ENCODE measurements around the gene DNM3.

GRCh38 chr1:172363852-172364251, 522.6 kb downstream of the DNM3 start:
- TF ChIP-seq ZBTB40 (IDR thresholded peaks at IDR 0.05) (no peak), ZBTB40 (CRISPR knock-in tag; IDR thresholded peaks at IDR 0.05) (no peak), RAD21 (CRISPR knock-in tag; conservative IDR thresholded peaks at IDR 0.05 in 1 of 2, IDR thresholded peaks at IDR 0.05 in 1 of 2) (no peak), USF2 (CRISPR knock-in tag; IDR thresholded peaks at IDR 0.05) (no peak), PREB (CRISPR knock-in tag; IDR thresholded peaks at IDR 0.05) (no peak)
